Activated naive CD4-positive, alpha-beta T cell treated with anti-CD3 and anti-CD28 coated beads, Interleukin-2, amount 10 ng/mL, durations not matched to agents 7 days and 5 days (primary cell): ENCODE data around the gene PAX3.

Experiments
- CTCF ChIA-PET: fragments of 350-600 bp; sonication (Branson Sonifier 250); formaldehyde crosslinking; loops from one replicate; lab custom pipeline; 2021; ENCODE audit warnings: antibody characterized with exemption; lab: Charles Lee
- DNase-seq: peaks from one replicate; pipeline ENCODE4 v3.0.0-alpha.2; 2020
- H3K27ac Mint-ChIP-seq: one replicate; pipeline ENCODE4 v1.8.0; 2021; ENCODE audit warnings: mild to moderate bottlenecking, moderate library complexity, mixed read lengths
- H3K27me3 Mint-ChIP-seq: one replicate; pipeline ENCODE4 v1.8.0; 2021; ENCODE audit warnings: mild to moderate bottlenecking, mixed read lengths
- H3K36me3 Mint-ChIP-seq: one replicate; pipeline ENCODE4 v1.8.0; 2021; ENCODE audit warnings: mixed read lengths
- H3K4me1 Mint-ChIP-seq: one replicate; pipeline ENCODE4 v1.8.0; 2021; ENCODE audit warnings: mixed read lengths
- H3K4me3 Mint-ChIP-seq: one replicate; pipeline ENCODE4 v1.8.0; 2021; ENCODE audit warnings: mild to moderate bottlenecking, moderate library complexity, mixed read lengths
- H3K9me3 Mint-ChIP-seq: one replicate; pipeline ENCODE4 v1.8.0; 2021; ENCODE audit warnings: mixed read lengths

The PAX3 gene

DNA sequence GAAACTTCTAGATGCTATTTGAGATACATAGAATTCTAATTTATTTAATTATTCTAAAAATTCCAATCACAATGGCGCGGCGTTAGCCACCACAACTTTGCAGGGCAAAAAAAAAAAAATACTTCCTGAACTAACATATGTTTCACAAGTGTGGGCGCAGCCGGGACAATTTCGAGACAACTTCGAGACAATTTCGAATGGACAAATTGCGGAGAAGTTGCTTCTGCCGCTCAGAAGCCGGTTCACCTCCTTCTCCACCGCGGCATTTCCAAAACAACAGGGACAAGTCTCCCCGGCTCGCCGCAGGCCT is 842 bp downstream of the PAX3 start:
- CTCF ChIA-PET, result no interaction called here
- DNase-seq, result no peak
- H3K36me3 Mint-ChIP-seq, result peaks cover 14% of the 10 kb centered on the region
- H3K27ac Mint-ChIP-seq, result peak overlapping the region; percentile 68
- H3K4me1 Mint-ChIP-seq, result peaks cover 34% of the 10 kb centered on the region
- H3K9me3 Mint-ChIP-seq, result peaks cover 7% of the 10 kb centered on the region
- H3K27me3 Mint-ChIP-seq, result peaks cover 100% of the 10 kb centered on the region
- no peak overlapping the region for H3K4me3 Mint-ChIP-seq

DNA sequence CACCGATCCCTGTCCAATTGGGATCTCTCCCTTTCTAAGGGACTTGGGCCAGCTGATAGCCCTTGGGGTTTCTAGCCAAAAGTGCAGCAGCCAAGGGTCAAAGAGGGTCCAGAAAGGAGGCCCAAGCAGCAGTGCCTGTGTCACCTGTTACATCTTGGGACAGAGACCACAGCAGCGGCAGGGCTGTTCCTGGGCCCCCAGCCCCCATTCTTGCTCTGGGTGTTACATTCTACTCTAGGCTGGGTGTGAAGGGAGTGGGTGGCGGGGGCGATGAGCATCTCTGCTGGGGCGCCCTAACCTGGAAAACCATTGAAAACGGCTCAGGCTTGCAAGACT is 1.2 kb downstream of the PAX3 start:
- Mint-ChIP-seq H3K27me3 (peaks cover 100% of the 10 kb centered on the region), H3K4me1 (peaks cover 30% of the 10 kb centered on the region), H3K4me3 (no peak overlapping the region), H3K36me3 (peaks cover 10% of the 10 kb centered on the region), H3K27ac (no peak overlapping the region), H3K9me3 (peaks cover 5% of the 10 kb centered on the region)
- DNase-seq, result no peak
- CTCF ChIA-PET, result interaction anchor here (0.7 to 2.0 kb wide), 2 partner anchors 17 to 21 kb away, joined by 3 to 6 read pairs; no protein-coding TSS in a partner anchor

DNA sequence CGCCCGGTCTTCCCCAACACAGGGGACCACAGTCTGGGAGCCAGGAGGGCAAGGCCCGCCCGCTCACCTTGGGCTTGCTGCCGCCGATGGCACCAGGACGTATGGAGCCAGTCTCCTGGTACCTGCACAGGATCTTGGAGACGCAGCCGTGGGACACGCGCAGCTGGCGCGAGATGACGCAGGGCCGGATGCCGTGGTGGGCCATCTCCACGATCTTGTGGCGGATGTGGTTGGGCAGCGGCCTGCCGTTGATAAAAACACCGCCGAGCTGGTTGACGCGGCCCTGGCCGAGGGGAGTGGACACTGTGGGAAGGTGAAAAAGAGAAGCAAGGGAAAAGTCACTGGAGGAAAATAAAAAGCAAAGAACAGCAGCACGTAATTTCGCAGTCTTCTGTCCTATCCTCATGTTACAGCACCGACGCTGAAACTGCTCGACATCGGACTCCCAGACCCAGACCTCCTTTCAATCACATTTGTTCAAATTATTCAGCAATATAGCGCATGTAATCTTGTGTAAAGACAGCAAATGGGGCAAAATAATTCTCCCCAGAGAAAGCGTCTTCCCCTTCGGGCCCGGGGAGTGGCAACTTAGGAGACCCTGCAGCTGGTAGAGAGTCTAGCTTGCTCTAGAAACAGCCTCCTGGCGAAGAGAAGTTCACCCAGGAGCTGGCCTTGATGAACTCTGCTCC is 1.7 kb downstream of the PAX3 start:
- CTCF ChIA-PET, result interaction anchor here (0.7 to 2.0 kb wide), 2 partner anchors 17 to 21 kb away, joined by 3 to 6 read pairs; no protein-coding TSS in a partner anchor
- no peak for DNase-seq
- peaks cover 4% of the 10 kb centered on the region for H3K9me3 Mint-ChIP-seq
- H3K36me3 Mint-ChIP-seq, result peaks cover 8% of the 10 kb centered on the region
- peaks cover 100% of the 10 kb centered on the region for H3K27me3 Mint-ChIP-seq
- H3K4me1 Mint-ChIP-seq, result peaks cover 27% of the 10 kb centered on the region
- no peak overlapping the region for H3K4me3 Mint-ChIP-seq
- H3K27ac Mint-ChIP-seq, result peak overlapping the region; percentile 14

GRCh38 chr2:222296311-222296741 is 2.5 kb downstream of the PAX3 start:
- Mint-ChIP-seq H3K4me1 (peaks cover 27% of the 10 kb centered on the region), H3K27ac (peak overlapping the region; percentile 38), H3K36me3 (peaks cover 8% of the 10 kb centered on the region), H3K9me3 (peaks cover 4% of the 10 kb centered on the region), H3K27me3 (peaks cover 100% of the 10 kb centered on the region), H3K4me3 (no peak overlapping the region)
- DNase-seq, result no peak
- CTCF ChIA-PET, result interaction anchor here (2.0 kb wide), 1 partner anchor 22 kb away, joined by 6 read pairs; no protein-coding TSS in a partner anchor

DNA sequence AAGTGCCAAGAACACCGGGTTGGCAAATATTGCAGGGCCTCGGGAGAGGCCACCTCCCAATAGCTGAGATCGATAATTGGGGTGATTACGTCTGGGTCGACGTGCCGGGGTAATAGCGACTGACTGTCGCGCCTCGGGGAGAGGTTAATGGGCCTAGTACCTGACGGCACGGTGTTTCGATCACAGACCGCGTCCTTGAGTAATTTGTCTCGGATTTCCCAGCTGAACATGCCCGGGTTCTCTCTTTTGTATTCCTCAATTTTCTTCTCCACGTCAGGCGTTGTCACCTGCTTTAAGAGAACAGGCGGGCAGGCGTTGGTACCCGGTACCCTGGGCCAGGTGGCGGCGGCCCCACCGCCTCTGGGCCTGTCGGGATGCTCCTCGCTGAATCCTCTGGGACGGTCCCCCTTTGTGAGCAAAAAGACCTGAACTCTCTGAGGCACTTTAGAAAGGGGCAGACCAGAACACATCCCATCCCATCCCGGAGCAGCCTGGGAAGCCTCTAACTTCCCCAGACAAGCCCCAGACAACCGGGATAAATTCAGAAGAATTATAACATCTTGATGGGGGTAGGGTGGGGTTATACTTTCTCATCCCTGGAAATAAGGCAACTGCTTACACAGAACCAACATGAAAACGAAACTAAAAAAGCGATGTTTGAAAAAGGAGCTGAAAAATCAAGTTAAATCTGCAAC is 3.3 kb downstream of the PAX3 start:
- Mint-ChIP-seq H3K27me3 (peaks cover 100% of the 10 kb centered on the region), H3K27ac (no peak overlapping the region), H3K4me1 (peaks cover 27% of the 10 kb centered on the region), H3K36me3 (peaks cover 8% of the 10 kb centered on the region), H3K9me3 (peaks cover 4% of the 10 kb centered on the region), H3K4me3 (peak overlapping the region; percentile 20)
- DNase-seq, result no peak
- CTCF ChIA-PET, result interaction anchor here (2.0 kb wide), 1 partner anchor 23 kb away, joined by 6 read pairs; no protein-coding TSS in a partner anchor

- Mint-ChIP-seq H3K4me3 (peak overlapping the region; percentile 20), H3K9me3 (peaks cover 4% of the 10 kb centered on the region), H3K36me3 (peaks cover 10% of the 10 kb centered on the region), H3K27ac (no peak overlapping the region), H3K4me1 (peaks cover 29% of the 10 kb centered on the region), H3K27me3 (peaks cover 100% of the 10 kb centered on the region)
- DNase-seq, result no peak
- CTCF ChIA-PET, result no interaction called here
These were observed 3.8 kb downstream of the PAX3 start for GRCh38 chr2:222294996-222295367.

GRCh38 chr2:222293660-222294630 is 4.9 kb downstream of the PAX3 start:
- H3K4me3 Mint-ChIP-seq, result no peak overlapping the region
- peaks cover 24% of the 10 kb centered on the region for H3K4me1 Mint-ChIP-seq
- no peak for DNase-seq
- no peak overlapping the region for H3K27ac Mint-ChIP-seq
- peaks cover 5% of the 10 kb centered on the region for H3K36me3 Mint-ChIP-seq
- peaks cover 98% of the 10 kb centered on the region for H3K27me3 Mint-ChIP-seq
- CTCF ChIA-PET, result interaction anchor here (0.6 kb wide), 1 partner anchor 8 kb away, joined by 3 read pairs; no protein-coding TSS in a partner anchor
- H3K9me3 Mint-ChIP-seq, result no peaks in the 10 kb centered on the region

- no peaks in the 10 kb centered on the region for H3K9me3 Mint-ChIP-seq
These were observed 6.4 kb downstream of the PAX3 start for GRCh38 chr2:222292149-222293134.

GRCh38 chr2:222291485-222291841 is 7.3 kb downstream of the PAX3 start:
- CTCF ChIA-PET, result no interaction called here
- Mint-ChIP-seq H3K27ac (no peak overlapping the region), H3K4me3 (no peak overlapping the region), H3K36me3 (peaks cover 5% of the 10 kb centered on the region), H3K27me3 (peaks cover 80% of the 10 kb centered on the region), H3K9me3 (no peaks in the 10 kb centered on the region), H3K4me1 (peaks cover 18% of the 10 kb centered on the region)
- DNase-seq, result no peak

More at GRCh38 chr2:222292149-222293134, 6.4 kb downstream of the PAX3 start:
- Mint-ChIP-seq H3K36me3 (peaks cover 5% of the 10 kb centered on the region), H3K4me1 (peaks cover 22% of the 10 kb centered on the region), H3K27me3 (peaks cover 89% of the 10 kb centered on the region), H3K27ac (no peak overlapping the region), H3K4me3 (no peak overlapping the region)
- no peak for DNase-seq
- CTCF ChIA-PET, result no interaction called here

DNA sequence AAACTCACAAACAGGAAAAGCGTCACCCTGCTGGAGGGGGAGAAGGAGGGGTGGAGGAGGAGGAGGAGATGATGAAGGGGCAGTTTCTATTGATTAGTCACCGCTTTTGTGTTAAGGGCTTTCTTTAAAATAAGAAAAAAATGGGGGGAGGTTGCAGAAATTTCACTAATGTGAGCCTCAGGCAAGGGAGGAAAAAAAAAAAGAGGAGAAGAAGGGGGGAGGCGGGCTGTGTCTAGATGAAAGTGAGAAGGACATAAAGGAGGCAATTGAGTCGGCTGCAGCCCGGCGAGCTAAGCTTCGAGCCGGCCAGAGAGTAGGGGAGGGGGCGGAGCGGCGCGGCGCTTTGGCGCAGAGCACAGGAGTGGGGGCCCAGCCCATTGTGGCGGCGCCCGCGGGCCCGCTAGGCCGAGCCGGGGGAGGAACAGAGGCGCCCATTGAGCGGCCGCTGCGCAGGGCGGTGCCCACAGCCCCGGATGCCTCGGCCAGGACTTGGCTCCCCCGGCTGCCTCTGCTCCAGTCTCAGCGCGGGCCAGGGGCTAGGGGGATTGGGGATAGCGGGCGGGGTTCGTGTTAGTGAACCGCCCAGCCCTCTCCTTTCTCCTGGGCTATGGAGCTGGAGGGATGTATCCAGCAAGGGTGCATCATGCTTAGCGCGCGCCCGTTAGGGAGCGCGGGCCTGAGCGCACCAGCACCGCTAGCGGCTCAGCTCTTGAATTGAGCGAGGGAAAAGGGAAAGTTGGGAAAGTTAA is 7.9 kb downstream of the PAX3 start:
- Mint-ChIP-seq H3K9me3 (no peaks in the 10 kb centered on the region), H3K27ac (no peak overlapping the region), H3K4me1 (peaks cover 12% of the 10 kb centered on the region), H3K27me3 (peaks cover 74% of the 10 kb centered on the region), H3K36me3 (peaks cover 4% of the 10 kb centered on the region), H3K4me3 (no peak overlapping the region)
- CTCF ChIA-PET, result no interaction called here
- no peak for DNase-seq

DNA sequence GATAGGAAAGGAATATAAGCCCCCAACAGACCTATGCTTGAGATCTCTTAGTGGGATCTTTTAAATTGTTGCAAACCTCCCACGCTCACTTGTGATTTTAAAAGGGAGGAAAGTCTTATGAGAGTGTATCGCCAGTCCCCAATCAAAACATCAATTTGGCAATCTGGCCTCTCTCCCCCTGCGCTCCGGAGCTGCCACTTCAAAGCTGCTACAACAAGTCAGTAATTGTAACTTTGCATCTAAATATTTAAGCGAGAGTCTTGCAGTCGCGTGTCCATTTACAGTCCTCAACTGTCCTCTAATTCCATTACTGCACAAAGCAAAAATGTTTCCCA is 8.4 kb downstream of the PAX3 start:
- Mint-ChIP-seq H3K4me3 (no peak overlapping the region), H3K36me3 (peaks cover 4% of the 10 kb centered on the region)
- CTCF ChIA-PET, result no interaction called here

DNA sequence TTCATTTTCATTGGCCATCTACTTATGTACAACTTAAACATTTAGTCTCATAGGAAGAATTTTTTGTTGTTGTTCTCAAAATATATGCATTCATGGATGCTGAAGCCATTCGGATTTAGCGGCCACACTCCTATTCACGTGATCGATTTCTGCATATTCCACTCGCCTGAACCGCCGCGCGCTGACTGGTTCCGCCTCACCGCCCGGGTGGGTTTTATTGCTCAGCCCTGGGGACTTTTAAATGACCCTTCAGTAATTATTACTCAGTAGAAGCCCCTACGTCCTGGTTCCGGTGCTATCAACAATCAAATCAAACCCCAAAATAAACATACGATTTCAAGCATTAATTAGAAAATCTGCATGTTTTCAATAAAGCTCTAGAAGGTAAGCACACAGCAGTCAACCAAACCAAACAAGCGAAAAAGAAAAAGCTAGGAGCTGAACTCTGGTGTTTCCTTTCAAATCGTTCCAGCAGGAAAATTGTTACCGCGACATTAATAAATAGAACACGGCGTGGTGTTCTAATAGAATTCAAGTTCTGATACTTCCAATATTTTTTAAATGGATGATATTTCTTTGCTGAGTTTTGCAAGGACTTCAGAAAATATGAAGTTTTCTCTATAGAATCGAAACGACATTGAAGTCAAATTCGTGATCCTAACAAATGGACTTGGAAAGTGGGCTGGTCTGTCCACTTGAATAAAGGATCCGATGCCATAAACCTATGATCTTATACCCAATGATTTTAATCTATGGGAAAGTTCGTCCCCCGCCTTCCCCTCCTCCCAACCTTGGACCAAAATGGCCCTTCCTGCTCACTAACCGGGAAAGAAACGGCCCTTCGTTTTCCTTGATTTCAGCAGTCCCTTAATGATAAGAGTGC is 9.3 kb downstream of the PAX3 start:
- Mint-ChIP-seq H3K4me3 (no peak overlapping the region), H3K27me3 (peaks cover 60% of the 10 kb centered on the region), H3K4me1 (peaks cover 2% of the 10 kb centered on the region), H3K36me3 (peaks cover 2% of the 10 kb centered on the region), H3K9me3 (no peaks in the 10 kb centered on the region), H3K27ac (peak overlapping the region; percentile 3)
- CTCF ChIA-PET, result interaction anchor here (1.7 kb wide), 1 partner anchor 29 kb away, joined by 6 read pairs; no protein-coding TSS in a partner anchor
- DNase-seq, result no peak

More for the DNA sequence above, 8.4 kb downstream of the PAX3 start:
- Mint-ChIP-seq H3K27ac (no peak overlapping the region), H3K27me3 (peaks cover 69% of the 10 kb centered on the region), H3K9me3 (no peaks in the 10 kb centered on the region), H3K4me1 (peaks cover 7% of the 10 kb centered on the region)
- DNase-seq, result no peak
